ENCODE results near the gene IKBKE. TPM values are rescaled to one million over a fixed set of nuclear protein-coding genes. Genes with fewer than 3 reads are reported as not detected.

Gene IKBKE
- polyA plus RNA-seq, 5 donors: 4.9 to 7.8 (median 6.6) TPM

- DNase-seq: no peak
Observed at GRCh38 chr1:206495493-206496046, 25.3 kb downstream of the IKBKE start.

DNA sequence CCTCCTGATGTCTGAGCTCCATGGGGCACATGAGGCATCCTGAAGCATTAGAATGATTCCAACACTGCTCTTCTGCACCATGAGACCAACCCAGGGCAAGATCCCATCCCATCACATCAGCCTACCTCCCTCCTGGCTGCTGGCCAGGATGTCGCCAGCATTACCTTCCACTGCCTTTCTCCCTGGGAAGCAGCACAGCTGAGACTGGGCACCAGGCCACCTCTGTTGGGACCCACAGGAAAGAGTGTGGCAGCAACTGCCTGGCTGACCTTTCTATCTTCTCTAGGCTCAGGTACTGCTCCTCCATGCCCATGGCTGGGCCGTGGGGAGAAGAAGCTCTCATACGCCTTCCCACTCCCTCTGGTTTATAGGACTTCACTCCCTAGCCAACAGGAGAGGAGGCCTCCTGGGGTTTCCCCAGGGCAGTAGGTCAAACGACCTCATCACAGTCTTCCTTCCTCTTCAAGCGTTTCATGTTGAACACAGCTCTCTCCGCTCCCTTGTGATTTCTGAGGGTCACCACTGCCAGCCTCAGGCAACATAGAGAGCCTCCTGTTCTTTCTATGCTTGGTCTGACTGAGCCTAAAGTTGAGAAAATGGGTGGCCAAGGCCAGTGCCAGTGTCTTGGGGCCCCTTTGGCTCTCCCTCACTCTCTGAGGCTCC, 26.0 kb downstream of the IKBKE start:
- DNase-seq: no peak

DNA sequence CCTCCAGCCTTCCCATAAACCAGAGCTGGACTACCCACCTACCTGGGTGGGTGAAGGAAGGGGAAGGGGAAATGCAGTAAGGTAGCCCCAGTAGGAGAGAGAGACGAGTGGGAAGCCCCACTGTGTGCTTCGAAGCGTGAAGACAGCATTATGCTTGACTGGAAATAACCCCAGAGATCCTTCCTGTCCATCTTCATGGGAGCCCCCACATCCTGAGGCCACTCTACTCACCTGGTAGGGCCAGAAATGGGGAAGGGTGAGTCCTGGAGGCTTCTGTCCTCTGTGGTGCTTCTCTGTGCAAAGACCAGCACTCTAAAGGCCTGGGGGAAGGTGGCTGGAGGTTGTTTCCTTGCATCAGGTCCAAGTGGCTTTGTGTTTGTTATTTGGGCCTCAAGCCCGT, 27.1 kb downstream of the IKBKE start:
- DNase-seq: no peak

DNA sequence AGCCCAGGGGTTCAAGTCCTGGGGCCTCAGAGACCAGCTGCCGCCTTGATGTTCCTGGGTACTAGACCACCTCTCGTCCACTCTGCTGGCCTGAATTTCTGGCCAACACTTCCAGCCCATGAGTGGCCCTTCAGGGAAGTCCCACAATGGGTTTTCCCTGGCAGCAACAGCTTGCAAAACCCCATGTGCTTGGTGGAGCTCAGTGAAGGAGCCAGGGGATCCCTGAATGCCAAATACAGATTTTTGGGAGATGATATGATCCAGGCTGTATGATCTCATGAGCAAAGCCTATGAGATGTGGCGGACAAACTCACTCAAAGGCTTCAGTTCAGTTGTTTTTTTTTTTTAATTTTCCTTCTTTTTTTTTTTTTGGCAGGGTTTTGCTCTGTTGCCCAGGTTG, 27.5 kb downstream of the IKBKE start:
- no peak for DNase-seq

GRCh38 chr1:206498685-206499084, 28.4 kb downstream of the IKBKE start:
- DNase-seq: no peak

DNA sequence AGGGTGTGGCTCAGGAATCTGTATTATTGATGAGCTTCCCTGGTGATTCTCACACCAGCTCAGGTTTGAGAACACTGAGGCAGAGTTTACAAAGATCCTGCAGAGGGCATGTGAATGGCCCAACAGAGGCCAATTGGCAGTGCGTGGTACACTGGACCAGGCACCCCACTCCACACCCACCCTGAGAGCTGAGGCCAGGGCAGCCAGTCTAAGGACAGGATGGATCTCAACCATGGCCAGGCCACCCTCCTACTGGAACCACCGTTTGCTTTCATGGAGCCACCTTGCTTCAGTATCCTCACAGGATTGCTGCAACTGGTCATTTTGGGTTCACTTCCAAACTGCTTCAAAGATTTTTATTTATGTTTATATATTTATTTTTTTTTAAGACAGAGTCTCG, 29.8 kb downstream of the IKBKE start:
- no peak for DNase-seq

DNA sequence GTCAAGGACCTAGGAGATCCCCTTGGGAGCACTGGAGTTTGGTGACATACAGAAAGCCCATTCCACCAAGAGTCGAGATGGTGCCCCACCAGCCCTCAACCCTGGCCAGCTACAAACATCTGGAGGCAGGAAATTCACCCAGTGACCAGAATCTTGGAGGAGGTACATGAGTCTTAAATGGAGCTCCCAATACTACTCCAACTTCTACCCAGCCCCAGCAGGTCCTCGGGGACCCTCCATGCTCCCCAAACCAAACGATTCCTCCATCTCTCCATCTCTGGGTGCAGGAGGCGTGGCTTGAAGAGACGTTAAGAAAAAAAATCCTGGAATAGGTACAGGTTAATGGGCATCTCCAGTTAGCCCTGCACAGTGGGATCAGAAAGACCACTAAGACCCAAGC, 31.6 kb downstream of the IKBKE start:
- DNase-seq: no peak

- no peak for DNase-seq
Observed at GRCh38 chr1:206502403-206502802, 32.1 kb downstream of the IKBKE start.

DNA sequence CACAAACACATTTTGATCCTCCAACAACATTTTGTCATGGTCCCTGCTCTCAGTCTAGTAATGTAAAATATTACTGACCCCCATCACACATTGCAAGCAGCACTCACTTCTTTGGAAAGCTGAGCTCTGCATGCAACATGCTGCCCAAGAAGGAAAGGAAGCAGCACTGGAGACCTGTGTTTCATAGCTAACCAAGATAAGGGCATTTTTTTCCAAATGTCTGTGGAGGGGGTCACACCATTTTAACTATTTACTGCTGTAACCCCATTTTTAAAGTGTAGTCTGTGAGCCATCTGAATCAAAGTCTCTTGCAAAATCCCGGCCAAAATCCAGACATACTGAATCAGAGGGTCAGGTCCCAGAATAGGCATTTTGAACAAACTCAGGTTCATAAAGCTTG, 32.5 kb downstream of the IKBKE start:
- no peak for DNase-seq

GRCh38 chr1:206503591-206504362, 33.5 kb downstream of the IKBKE start:
- DNase-seq: no peak

- DNase-seq: no peak
Observed at GRCh38 chr1:206504363-206504713, 34.1 kb downstream of the IKBKE start.

DNA sequence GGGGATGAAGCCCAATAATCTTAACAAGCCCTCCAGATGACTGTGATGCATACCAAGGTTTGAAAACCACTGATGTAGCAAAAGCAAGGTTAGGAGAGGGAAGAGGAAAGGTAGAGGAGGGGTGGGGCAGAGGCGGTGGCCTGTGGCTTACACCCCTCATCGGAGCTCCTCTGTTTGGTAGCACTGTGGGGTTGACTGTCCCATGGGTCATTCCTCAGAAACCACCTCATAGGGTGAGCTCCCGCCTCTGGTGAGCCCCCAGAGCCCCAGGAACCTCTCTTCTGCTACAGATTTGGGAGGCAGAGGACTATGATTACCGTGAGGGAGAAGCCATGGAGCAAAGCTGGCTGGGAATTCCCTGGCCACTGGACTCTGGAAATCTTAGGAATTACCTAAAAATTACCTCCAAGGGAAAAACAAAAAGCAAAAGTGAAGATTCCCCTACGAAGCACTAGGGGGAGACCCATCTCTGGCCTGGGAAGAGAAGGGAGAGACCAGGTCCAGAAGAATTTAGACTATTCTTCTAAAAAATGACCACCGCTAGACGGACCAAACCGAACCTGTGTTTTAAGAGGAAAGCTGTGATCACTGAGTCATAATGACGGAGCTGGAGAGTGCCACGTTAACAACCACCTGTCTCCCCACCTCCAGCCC, 35.6 kb downstream of the IKBKE start:
- no peak for DNase-seq

DNA sequence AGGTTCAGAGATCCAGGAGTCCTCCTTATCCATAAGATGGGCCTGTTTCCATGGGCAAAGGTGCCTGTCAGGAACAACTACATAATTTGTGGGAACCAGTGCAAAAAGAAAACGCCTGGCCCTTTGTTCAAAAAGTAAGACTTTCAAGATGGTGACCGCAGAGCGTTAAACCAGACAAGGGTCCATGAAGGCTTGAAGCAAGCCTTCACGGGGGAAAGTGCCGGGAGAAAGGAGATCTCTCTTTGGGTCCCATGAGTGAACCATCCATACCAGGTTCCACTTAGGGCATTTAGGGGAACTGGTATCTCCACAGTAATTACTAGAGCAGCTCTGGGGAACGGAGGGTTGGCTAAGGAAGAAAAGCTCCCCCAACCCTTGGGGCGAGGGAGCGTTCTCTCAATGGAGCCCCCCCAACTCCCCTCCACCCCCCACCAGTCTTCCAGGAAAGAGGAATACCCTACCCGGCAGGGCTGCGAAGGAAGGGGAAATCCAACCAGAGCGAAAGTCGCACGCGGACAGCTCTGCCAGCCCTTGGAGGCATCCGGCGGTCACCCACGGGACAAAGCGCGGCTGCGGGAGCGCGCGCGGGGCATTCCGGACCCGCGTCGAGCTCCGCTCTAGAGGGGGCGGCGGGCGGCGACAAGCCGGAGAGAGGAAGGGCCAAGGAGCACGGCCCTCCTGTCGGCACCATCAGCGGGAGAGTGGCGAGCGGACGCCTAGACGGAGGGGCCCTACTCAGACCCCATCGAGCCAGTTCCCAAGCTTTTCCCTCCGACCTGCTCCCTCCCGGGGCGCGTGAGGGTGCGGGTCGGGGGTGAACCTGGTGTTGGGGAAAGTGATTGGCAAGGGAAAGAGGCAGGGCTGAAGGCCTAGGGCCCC, 36.4 kb downstream of the IKBKE start:
- DNase-seq: no peak

DNA sequence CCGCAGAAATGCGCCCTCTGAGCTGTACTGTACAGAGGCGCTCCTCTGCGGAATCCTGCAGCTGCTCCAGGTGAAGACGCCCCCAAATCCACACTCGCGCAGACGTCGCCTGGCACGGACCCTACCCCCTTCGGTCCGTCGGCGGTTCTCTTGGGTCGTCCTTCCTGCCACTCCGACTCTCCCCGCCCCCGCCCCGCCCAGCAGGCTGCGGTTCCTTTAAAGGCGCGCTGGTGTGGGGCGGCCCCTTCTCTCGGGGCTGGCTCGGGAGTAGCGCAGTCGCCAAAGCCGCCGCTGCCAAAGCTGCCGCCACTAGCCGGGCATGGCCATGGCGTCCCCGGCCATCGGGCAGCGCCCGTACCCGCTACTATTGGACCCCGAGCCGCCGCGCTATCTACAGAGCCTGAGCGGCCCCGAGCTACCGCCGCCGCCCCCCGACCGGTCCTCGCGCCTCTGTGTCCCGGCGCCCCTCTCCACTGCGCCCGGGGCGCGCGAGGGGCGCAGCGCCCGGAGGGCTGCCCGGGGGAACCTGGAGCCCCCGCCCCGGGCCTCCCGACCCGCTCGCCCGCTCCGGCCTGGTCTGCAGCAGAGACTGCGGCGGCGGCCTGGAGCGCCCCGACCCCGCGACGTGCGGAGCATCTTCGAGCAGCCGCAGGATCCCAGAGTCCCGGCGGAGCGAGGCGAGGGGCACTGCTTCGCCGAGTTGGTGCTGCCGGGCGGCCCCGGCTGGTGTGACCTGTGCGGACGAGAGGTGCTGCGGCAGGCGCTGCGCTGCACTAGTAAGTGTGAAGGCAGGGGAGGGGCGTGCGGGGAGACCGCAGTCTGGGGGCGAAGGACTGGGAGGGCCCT, 37.2 kb downstream of the IKBKE start, which contains the start of gene RASSF5:
TSS of gene RASSF5 (plus strand) at position 248 of the 846 bp plus-strand sequence. CDS start at position 320, 72 bp downstream.
- no peak for DNase-seq

DNA sequence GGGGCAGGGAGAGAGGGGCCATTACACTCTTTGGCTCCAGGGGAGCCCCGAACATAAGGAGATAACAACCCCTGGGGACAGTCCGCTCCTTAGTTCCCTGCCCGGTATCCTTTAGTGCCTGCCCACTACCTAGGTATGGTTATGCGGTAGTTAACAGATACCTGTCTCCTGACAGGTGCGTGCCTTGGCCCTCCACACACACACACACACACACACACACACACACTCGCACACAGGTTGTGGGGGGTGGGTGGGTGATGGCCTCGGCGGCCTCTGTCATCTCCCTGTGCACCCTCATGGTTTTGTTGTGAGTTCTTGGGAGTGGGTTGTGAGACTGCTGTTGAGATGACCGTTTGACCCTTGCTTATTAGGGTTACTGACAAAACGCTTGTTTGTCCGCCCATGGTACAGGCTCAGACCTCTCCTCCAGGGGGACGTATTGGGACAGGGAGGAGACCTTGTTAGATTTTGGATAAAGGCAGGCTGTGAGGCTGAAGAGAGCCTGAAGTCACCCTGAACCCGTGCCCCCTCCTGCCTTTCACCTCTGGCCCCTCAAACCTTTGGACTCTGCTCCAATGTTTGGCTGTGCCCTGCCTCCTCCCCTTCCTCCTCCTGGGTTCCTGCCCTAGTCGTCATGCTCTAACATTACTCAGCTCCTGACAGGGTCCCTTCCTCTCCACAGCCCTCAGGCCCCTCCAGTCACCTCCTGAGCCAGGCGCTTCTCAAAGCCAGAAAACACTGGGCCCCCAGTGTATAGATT, 38.0 kb downstream of the IKBKE start:
- DNase-seq: no peak

DNA sequence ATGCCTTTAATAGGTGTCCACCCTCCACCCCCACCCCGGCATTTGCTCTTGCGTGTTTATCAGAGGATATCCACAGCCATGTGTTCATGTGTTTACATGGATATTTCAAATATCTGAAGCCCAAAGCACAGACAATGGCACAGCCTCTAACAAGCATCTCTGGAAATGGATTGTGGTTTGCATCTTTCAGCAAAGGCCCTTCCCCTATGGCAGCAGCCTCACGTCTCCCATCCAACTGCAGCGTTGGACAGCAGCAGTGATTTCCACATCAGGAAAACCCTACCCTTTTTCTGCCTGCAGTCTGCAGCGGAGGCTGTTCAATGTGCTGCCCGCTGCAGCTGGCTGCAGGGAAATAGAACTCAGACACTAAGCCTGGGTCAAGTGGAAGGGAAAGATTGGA, 38.7 kb downstream of the IKBKE start:
- DNase-seq: no peak

GRCh38 chr1:206509612-206510257, 39.5 kb downstream of the IKBKE start:
- DNase-seq: no peak

DNA sequence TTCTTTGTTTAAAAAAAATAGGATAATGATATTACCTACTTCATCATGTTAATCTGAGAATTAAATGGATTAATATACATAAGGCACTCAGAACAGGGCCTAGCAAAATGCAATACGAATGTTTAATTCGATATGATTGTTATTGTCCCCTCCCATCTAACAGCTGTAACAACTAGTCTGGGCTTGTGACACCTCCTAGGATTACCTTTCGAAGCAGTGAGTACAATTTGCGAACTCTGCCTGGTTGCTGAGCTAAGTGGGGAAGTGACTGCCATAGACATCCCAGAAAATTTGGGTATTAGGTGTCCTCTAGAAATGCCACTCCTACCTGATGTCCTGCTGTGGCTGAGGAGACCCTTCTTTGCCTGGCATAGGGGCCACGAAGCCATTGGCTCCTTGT, 40.1 kb downstream of the IKBKE start:
- DNase-seq: no peak

DNA sequence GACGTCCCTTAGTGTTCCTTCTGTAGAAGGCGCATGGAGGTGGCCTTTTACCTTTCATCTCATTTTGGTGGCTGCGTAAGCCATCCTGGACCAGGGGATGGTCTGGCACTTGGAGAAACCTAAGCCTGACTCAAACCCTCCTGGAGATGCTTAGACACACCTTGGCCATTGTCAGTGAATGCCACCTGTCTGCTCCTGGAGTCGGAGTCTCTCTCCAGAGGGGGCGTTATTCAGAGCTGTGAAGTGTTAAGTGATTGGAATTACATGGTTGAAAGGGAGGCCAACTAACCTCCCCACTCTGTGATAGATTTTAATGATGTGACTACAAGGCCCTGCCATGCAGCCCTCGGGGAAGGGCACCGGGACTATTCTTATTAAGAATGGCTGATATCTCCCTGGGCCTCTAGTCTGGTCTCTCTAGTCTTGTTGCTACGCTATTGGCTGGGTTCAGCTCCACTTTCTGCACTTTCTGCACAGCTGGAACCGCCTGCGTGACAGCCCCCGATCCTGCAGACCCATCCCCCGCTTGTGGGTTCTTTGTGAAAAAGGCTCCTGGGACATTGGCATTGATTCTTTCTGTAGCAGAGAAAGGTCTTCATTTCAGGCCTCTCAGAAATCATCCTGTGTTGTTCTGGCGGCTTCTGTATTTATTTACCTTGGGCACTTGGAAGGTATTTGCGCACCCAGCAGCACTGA, 41.2 kb downstream of the IKBKE start:
- DNase-seq: no peak

Data from right lung (tissue), 5 donors.